Sigmoid colon (tissue), 7 donors: ENCODE measurements around the gene PRLHR. TPM values are rescaled to one million over a fixed set of nuclear protein-coding genes. Genes with fewer than 3 reads are reported as not detected.
A peak's percentile ranks its signal among the peaks of the same experiment; 100 is the strongest.

Source experiments
- DNase-seq: peaks from one replicate; pipeline ENCODE4 v3.0.0-alpha.2; 2019
- H3K27ac ChIP-seq, 4 donors: fragments of 200-600 bp; sonication (generic); one replicate each; pipeline ENCODE4 v1.5.1; 2016 to 2019; ENCODE audit warnings: mild to moderate bottlenecking in 1 of 4
- H3K27me3 ChIP-seq, 3 donors: fragments of 200-600 bp; sonication (generic); one replicate each; pipeline ENCODE4 v1.5.1; 2019; ENCODE audit warnings: mild to moderate bottlenecking in 1 of 3
- H3K36me3 ChIP-seq, 4 donors: fragments of 200-600 bp; sonication (generic); one replicate each; pipeline ENCODE4 v1.5.1; 2016 to 2019
- H3K4me1 ChIP-seq, 4 donors: fragments of 200-600 bp; sonication (generic); one replicate each; pipeline ENCODE4 v1.5.1; 2017 to 2019
- H3K4me3 ChIP-seq, 4 donors: fragments of 200-600 bp; sonication (generic); one replicate each; pipeline ENCODE4 v1.5.1; 2017 to 2019; ENCODE audit warnings: mild to moderate bottlenecking in 2 of 4, moderate library complexity in 1 of 4
- H3K9me3 ChIP-seq, 4 donors: fragments of 200-600 bp in 3 of 4; sonication (generic) in 3 of 4; one replicate each; pipeline versions ENCODE4 v1.5.1 to v1.6.1; 2013 to 2019
- CTCF ChIP-seq, 4 experiments: fragments of 450-650 bp in 3 of 4; fragments of 200-600 bp in 1 of 4; IDR thresholded peaks; one replicate each; pipeline ENCODE4 v1.5.1; 2016 to 2019; ENCODE audit warnings: antibody characterized with exemption in 4 of 4, mild to moderate bottlenecking in 3 of 4, moderate library complexity in 2 of 4
- EP300 ChIP-seq, 4 donors: sonication (generic); formaldehyde crosslinking; IDR thresholded peaks; one replicate each; pipeline ENCODE4 v1.6.1; 2017; ENCODE audit warnings: antibody characterized with exemption in 4 of 4
- POLR2A ChIP-seq, 2 donors: fragments of 450-650 bp; IDR thresholded peaks; one replicate each; pipeline ENCODE4 v1.6.1; 2016; ENCODE audit warnings: antibody characterized with exemption in 2 of 2, mild to moderate bottlenecking in 2 of 2, moderate library complexity in 2 of 2
- POLR2AphosphoS5 ChIP-seq, 4 donors: sonication (generic); formaldehyde crosslinking; IDR thresholded peaks; one replicate each; pipeline ENCODE4 v1.6.1; 2017; ENCODE audit warnings: antibody characterized with exemption in 4 of 4
- WGBS, 2 donors: extraction: QIAGEN DNeasy Blood & Tissue Kit; methylation state at CpG; one replicate each; pipeline ENCODE4 v1.1.7; 2013; 5-methylcytosine and 5-hydroxymethylcytosine counted together
- intact Hi-C: fragments of 100-400 bp; cut with DNase I; formaldehyde crosslinking; loops from one replicate; pipeline ENCODE4 v1.15.1; 2023
- polyA plus RNA-seq, 3 donors: library from polyadenylated mRNA; stranded (reverse); fragments of 200-250 nt; gene quantifications; one replicate each; pipeline ENCODE4 v1.2.3, GENCODE V29; 2013
- total RNA-seq, 4 donors: library from RNA; depleted of rRNA; stranded (reverse); fragments of >200 nt; gene quantifications; one replicate each; pipeline ENCODE4 v1.1.0, GENCODE V29; 2016
- donor health status: healthy with polysubstance abuse.
- donor health status: Bipolar disorder and iron deficiency.
- donor health status: healthy.

PRLHR gene
- total RNA-seq (under 1 TPM in 1 of 4 donors, not detected in 3; 0.49 TPM), polyA plus RNA-seq (under 1 TPM in 1 of 3 donors, not detected in 2; under 0.01 TPM)

GRCh38 chr10:118595598-118596425, at the start of gene PRLHR:
PRLHR (minus strand) TSS chr10:118595648; CDS start chr10:118595244, 404 bp downstream.
- DNase-seq = no peak
- H3K36me3 ChIP-seq = no peaks in the 10 kb centered on the region
- no peaks in the 10 kb centered on the region for H3K9me3 ChIP-seq
- H3K27ac ChIP-seq = no peak within 1 kb of the TSS
- peaks cover 0 to 9% (median 4%) of the 10 kb centered on the region in 4 donors for H3K4me1 ChIP-seq
- TF ChIP-seq POLR2A (IDR thresholded peaks at IDR 0.05) (no peak), CTCF (IDR thresholded peaks at IDR 0.05) (no peak), EP300 (IDR thresholded peaks at IDR 0.05) (no peak), POLR2AphosphoS5 (IDR thresholded peaks at IDR 0.05) (no peak)
- WGBS, 2 donors = 11 to 30% methylated on average over 52 of the region's 52 CpGs
- peaks cover 25 to 65% (median 30%) of the 10 kb centered on the region in 3 donors for H3K27me3 ChIP-seq
- intact Hi-C loops = no loop called here
- H3K4me3 ChIP-seq = no peak within 1 kb of the TSS

GRCh38 chr10:118642228-118642627, 46.8 kb upstream of the PRLHR start:
- no peak for TF ChIP-seq CTCF (IDR thresholded peaks at IDR 0.05)
- TF ChIP-seq EP300 (IDR thresholded peaks at IDR 0.05) = no peak
- no peak for TF ChIP-seq POLR2A (IDR thresholded peaks at IDR 0.05)
- no peak for TF ChIP-seq POLR2AphosphoS5 (IDR thresholded peaks at IDR 0.05)
- Histone ChIP-seq H3K9me3 (no peaks in the 10 kb centered on the region), H3K36me3 (no peaks in the 10 kb centered on the region), H3K27me3 (no peaks in the 10 kb centered on the region), H3K4me1 (no peaks in the 10 kb centered on the region), H3K4me3 (no peak overlapping the region), H3K27ac (no peak overlapping the region)
- 68 to 71% methylated on average over 2 of the region's 2 CpGs for WGBS, 2 donors
- intact Hi-C loops = no loop called here
- DNase-seq = no peak

GRCh38 chr10:118638680-118639079, 43.2 kb upstream of the PRLHR start:
- intact Hi-C loops = loop anchor here (5.0 kb wide), 1 partner anchor 54 kb away; no protein-coding TSS in a partner anchor
- H3K36me3 ChIP-seq = no peaks in the 10 kb centered on the region
- H3K27me3 ChIP-seq = no peaks in the 10 kb centered on the region
- H3K27ac ChIP-seq = no peak overlapping the region
- peaks cover 0 to 23% (median 14%) of the 10 kb centered on the region in 4 donors for H3K4me1 ChIP-seq
- TF ChIP-seq CTCF (IDR thresholded peaks at IDR 0.05) (no peak), POLR2A (IDR thresholded peaks at IDR 0.05) (no peak), EP300 (IDR thresholded peaks at IDR 0.05) (no peak), POLR2AphosphoS5 (IDR thresholded peaks at IDR 0.05) (no peak)
- DNase-seq = no peak
- no peak overlapping the region for H3K4me3 ChIP-seq
- 80 to 86% methylated on average over 9 of the region's 9 CpGs for WGBS, 2 donors
- no peaks in the 10 kb centered on the region for H3K9me3 ChIP-seq

- no peaks in the 10 kb centered on the region for H3K36me3 ChIP-seq
- 86 to 90% methylated on average over 4 of the region's 4 CpGs for WGBS, 2 donors
- peak overlapping the region in 3 of 4 donors; percentile 65 to 77 (median 76) for H3K27ac ChIP-seq
- H3K27me3 ChIP-seq = no peaks in the 10 kb centered on the region
- no peak overlapping the region for H3K4me3 ChIP-seq
- DNase-seq = no peak
- intact Hi-C loops = loop anchor here (5.0 kb wide), 1 partner anchor 56 kb away; no protein-coding TSS in a partner anchor
- TF ChIP-seq POLR2AphosphoS5 (IDR thresholded peaks at IDR 0.05) (peak; percentile 68 to 73 (median 70)), EP300 (IDR thresholded peaks at IDR 0.05) (peak in 1 of 4 donors; percentile 48), POLR2A (IDR thresholded peaks at IDR 0.05) (no peak)
- H3K9me3 ChIP-seq = no peaks in the 10 kb centered on the region
- H3K4me1 ChIP-seq = peaks cover 0 to 23% (median 14%) of the 10 kb centered on the region in 4 donors
Observed at GRCh38 chr10:118635674-118636402, 40.4 kb upstream of the PRLHR start.

- Histone ChIP-seq H3K27ac (no peak overlapping the region), H3K27me3 (no peaks in the 10 kb centered on the region), H3K9me3 (no peaks in the 10 kb centered on the region), H3K36me3 (no peaks in the 10 kb centered on the region), H3K4me1 (peaks cover 0 to 35% (median 30%) of the 10 kb centered on the region in 4 donors), H3K4me3 (no peak overlapping the region)
- no peak for TF ChIP-seq CTCF (IDR thresholded peaks at IDR 0.05)
- no peak for TF ChIP-seq POLR2AphosphoS5 (IDR thresholded peaks at IDR 0.05)
- TF ChIP-seq EP300 (IDR thresholded peaks at IDR 0.05) = no peak
- no peak for TF ChIP-seq POLR2A (IDR thresholded peaks at IDR 0.05)
- 63 to 69% methylated on average over 7 of the region's 7 CpGs for WGBS, 2 donors
- no peak for DNase-seq
- intact Hi-C loops = no loop called here
Observed at GRCh38 chr10:118633786-118634185, 38.3 kb upstream of the PRLHR start.
